ENCODE data around the gene EIF5B. TPM values are rescaled to one million over a fixed set of nuclear protein-coding genes. Genes with fewer than 3 reads are reported as not detected.

The EIF5B gene
- polyA plus RNA-seq, 1 donor from 2014 or later, result 8.0 TPM

GRCh38 chr2:99377879-99378278 is 40.7 kb downstream of the EIF5B start:
- Histone ChIP-seq H3K9me3 (ENCODE audit: low read length) (no peaks in the 10 kb centered on the region), H3K27me3 (ENCODE audit: insufficient read depth, low read depth, low read length) (no peaks in the 10 kb centered on the region), H2AFZ (ENCODE audit: low read depth, low read length) (no peak overlapping the region), H3K27ac (ENCODE audit: low read length) (no peak overlapping the region), H3K9ac (ENCODE audit: low read length) (no peak overlapping the region), H3K36me3 (ENCODE audit: insufficient read depth, low read length) (peaks cover 17% of the 10 kb centered on the region), H3K79me2 (replicated peaks; ENCODE audit: insufficient read depth, low read length) (no peaks in the 10 kb centered on the region), H4K20me1 (ENCODE audit: insufficient read depth) (no peaks in the 10 kb centered on the region), H3K9me2 (ENCODE audit: insufficient read depth, low read length) (no peaks in the 10 kb centered on the region), H3K4me3 (ENCODE audit: low read length) (no peak overlapping the region), H3K4me2 (ENCODE audit: low read length) (no peak overlapping the region), H3F3A (ENCODE audit: insufficient read depth, low read length, poor library complexity, severe bottlenecking) (no peaks in the 10 kb centered on the region)
- TF ChIP-seq CTCF (IDR thresholded peaks at IDR 0.05; ENCODE audit: poor library complexity, severe bottlenecking) (no peak), EP300 (conservative IDR thresholded peaks at IDR 0.05; ENCODE audit: poor library complexity, severe bottlenecking) (no peak), RAD21 (conservative IDR thresholded peaks at IDR 0.05) (no peak), SMC3 (conservative IDR thresholded peaks at IDR 0.05; ENCODE audit: poor library complexity) (no peak)

GRCh38 chr2:99380376-99381010 is 43.3 kb downstream of the EIF5B start:
- no peaks in the 10 kb centered on the region for H3K79me2 ChIP-seq (replicated peaks; ENCODE audit: insufficient read depth, low read length)
- H3K9me2 ChIP-seq (ENCODE audit: insufficient read depth, low read length), result no peaks in the 10 kb centered on the region
- no peak overlapping the region for H3K4me3 ChIP-seq (ENCODE audit: low read length)
- no peak overlapping the region for H3K27ac ChIP-seq (ENCODE audit: low read length)
- H2AFZ ChIP-seq (ENCODE audit: low read depth, low read length), result no peak overlapping the region
- no peaks in the 10 kb centered on the region for H3F3A ChIP-seq (ENCODE audit: insufficient read depth, low read length, poor library complexity, severe bottlenecking)
- H3K9ac ChIP-seq (ENCODE audit: low read length), result no peak overlapping the region
- peaks cover 10% of the 10 kb centered on the region for H3K36me3 ChIP-seq (ENCODE audit: insufficient read depth, low read length)
- TF ChIP-seq REST (IDR thresholded peaks at IDR 0.05; ENCODE audit: borderline replicate concordance), result no peak
- no peak for TF ChIP-seq TAF1 (IDR thresholded peaks at IDR 0.05; ENCODE audit: low read depth)
- no peak for TF ChIP-seq CTCF (IDR thresholded peaks at IDR 0.05; ENCODE audit: poor library complexity, severe bottlenecking)
- TF ChIP-seq POLR2AphosphoS5 (IDR thresholded peaks at IDR 0.05), result no peak
- no peak for TF ChIP-seq RAD21 (conservative IDR thresholded peaks at IDR 0.05)
- TF ChIP-seq EP300 (conservative IDR thresholded peaks at IDR 0.05; ENCODE audit: poor library complexity, severe bottlenecking), result no peak
- no peak for TF ChIP-seq SMC3 (conservative IDR thresholded peaks at IDR 0.05; ENCODE audit: poor library complexity)
- TF ChIP-seq EZH2 (IDR thresholded peaks at IDR 0.05; ENCODE audit: borderline replicate concordance, insufficient read depth, low read length, poor library complexity, severe bottlenecking), result no peak
- no peaks in the 10 kb centered on the region for H3K9me3 ChIP-seq (ENCODE audit: low read length)
- no peaks in the 10 kb centered on the region for H3K27me3 ChIP-seq (ENCODE audit: insufficient read depth, low read depth, low read length)
- no peaks in the 10 kb centered on the region for H4K20me1 ChIP-seq (ENCODE audit: insufficient read depth)
- no peak overlapping the region for H3K4me2 ChIP-seq (ENCODE audit: low read length)
